Measurements from ENCODE around the gene C19orf38.

DNA sequence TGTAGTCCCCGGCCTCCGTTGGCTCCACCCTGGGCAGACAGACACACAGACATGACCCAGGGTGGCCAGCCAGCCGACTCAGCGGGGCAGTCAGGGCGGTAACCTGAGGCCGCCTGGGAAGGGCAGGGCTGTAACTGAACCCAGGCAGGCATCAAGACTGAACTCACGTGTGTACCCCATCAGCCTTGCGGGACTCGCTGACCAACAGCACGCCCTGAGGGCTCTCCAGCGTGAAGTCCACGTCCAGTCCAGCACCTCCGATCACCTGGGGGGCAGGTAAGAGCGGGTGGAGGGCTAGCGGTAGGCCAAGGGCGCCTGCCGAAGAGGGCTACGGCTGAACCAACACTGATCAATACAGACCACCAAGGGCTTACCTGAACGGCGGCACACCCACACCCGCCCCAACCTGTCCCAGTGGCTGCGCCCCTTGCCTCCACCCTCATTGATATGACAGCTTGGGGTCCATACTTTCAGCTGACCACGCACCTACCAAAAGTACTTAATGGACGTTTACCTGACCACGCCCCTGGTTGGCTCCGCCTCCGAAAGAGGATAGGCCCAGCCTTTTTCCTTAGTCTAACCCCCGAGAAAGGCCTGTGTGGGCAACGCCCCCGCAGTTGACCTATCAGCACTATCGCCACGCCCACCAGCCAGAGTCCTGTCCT is 13.0 kb upstream of the C19orf38 start:
- TF ChIP-seq EP300 (conservative IDR thresholded peaks at IDR 0.05; ENCODE audit: poor library complexity, severe bottlenecking): no peak
- TF ChIP-seq, protein P1, sequence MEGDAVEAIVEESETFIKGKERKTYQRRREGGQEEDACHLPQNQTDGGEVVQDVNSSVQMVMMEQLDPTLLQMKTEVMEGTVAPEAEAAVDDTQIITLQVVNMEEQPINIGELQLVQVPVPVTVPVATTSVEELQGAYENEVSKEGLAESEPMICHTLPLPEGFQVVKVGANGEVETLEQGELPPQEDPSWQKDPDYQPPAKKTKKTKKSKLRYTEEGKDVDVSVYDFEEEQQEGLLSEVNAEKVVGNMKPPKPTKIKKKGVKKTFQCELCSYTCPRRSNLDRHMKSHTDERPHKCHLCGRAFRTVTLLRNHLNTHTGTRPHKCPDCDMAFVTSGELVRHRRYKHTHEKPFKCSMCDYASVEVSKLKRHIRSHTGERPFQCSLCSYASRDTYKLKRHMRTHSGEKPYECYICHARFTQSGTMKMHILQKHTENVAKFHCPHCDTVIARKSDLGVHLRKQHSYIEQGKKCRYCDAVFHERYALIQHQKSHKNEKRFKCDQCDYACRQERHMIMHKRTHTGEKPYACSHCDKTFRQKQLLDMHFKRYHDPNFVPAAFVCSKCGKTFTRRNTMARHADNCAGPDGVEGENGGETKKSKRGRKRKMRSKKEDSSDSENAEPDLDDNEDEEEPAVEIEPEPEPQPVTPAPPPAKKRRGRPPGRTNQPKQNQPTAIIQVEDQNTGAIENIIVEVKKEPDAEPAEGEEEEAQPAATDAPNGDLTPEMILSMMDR (IDR thresholded peaks at IDR 0.05; ENCODE audit: poor library complexity, severe bottlenecking): no peak
- no peak for TF ChIP-seq EZH2 (IDR thresholded peaks at IDR 0.05; ENCODE audit: borderline replicate concordance, insufficient read depth, low read length, poor library complexity, severe bottlenecking)
- no peak for TF ChIP-seq TAF1 (IDR thresholded peaks at IDR 0.05; ENCODE audit: low read depth)

Data from neural cell (in vitro differentiated cells).